Measurements from ENCODE around the gene ANKRD27. TPM values are rescaled to one million over a fixed set of nuclear protein-coding genes. Genes with fewer than 3 reads are reported as not detected.

The ANKRD27 gene
- total RNA-seq, 1 donor, result 31.5 TPM

DNA sequence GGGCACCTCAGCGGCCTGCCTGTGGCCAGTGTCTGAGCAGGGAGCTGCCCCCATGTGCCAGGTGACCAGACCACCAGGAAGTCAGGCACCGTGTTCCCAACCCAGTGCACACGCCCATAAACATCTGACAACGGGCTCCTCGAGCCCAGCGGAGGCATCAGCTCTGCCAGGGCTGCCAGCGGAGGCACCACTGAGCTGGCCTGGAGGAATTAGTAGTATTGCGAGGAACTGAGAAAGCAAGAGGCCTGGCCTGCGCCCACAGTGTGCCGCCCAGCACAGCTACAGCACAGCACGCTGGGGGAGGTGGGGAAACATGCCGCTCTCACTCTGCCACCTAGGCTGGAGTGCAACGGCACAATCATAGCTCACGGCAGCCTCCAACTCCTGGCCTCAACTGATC lies 44.6 kb downstream of the ANKRD27 start:
- no peaks in the 10 kb centered on the region for H3K9me3 ChIP-seq (ENCODE audit: low read depth, low read length)
- DNase-seq (ENCODE audit: insufficient read length, low spot score, missing footprints), result no peak
- no peak overlapping the region for H3K4me3 ChIP-seq (ENCODE audit: insufficient read depth, low read length)
- TF ChIP-seq, protein P1, sequence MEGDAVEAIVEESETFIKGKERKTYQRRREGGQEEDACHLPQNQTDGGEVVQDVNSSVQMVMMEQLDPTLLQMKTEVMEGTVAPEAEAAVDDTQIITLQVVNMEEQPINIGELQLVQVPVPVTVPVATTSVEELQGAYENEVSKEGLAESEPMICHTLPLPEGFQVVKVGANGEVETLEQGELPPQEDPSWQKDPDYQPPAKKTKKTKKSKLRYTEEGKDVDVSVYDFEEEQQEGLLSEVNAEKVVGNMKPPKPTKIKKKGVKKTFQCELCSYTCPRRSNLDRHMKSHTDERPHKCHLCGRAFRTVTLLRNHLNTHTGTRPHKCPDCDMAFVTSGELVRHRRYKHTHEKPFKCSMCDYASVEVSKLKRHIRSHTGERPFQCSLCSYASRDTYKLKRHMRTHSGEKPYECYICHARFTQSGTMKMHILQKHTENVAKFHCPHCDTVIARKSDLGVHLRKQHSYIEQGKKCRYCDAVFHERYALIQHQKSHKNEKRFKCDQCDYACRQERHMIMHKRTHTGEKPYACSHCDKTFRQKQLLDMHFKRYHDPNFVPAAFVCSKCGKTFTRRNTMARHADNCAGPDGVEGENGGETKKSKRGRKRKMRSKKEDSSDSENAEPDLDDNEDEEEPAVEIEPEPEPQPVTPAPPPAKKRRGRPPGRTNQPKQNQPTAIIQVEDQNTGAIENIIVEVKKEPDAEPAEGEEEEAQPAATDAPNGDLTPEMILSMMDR (IDR thresholded peaks at IDR 0.05; ENCODE audit: extremely low read depth, low read depth, low read length), result no peak
- H3K4me2 ChIP-seq (ENCODE audit: insufficient read depth, low read length), result no peak overlapping the region
- H2AFZ ChIP-seq (ENCODE audit: low read length), result no peak overlapping the region
- no peak overlapping the region for H3K27ac ChIP-seq (ENCODE audit: low read depth, low read length)
- H3K4me1 ChIP-seq (ENCODE audit: insufficient read depth, low read length), result no peaks in the 10 kb centered on the region
- H3K27me3 ChIP-seq (ENCODE audit: insufficient read depth, low read length), result no peaks in the 10 kb centered on the region
- peaks cover 33% of the 10 kb centered on the region for H3K36me3 ChIP-seq (ENCODE audit: insufficient read depth, low read length)
- H3K79me2 ChIP-seq (ENCODE audit: insufficient read depth, low read length), result no peaks in the 10 kb centered on the region
- H4K20me1 ChIP-seq (ENCODE audit: insufficient read depth, low read length), result no peaks in the 10 kb centered on the region

DNA sequence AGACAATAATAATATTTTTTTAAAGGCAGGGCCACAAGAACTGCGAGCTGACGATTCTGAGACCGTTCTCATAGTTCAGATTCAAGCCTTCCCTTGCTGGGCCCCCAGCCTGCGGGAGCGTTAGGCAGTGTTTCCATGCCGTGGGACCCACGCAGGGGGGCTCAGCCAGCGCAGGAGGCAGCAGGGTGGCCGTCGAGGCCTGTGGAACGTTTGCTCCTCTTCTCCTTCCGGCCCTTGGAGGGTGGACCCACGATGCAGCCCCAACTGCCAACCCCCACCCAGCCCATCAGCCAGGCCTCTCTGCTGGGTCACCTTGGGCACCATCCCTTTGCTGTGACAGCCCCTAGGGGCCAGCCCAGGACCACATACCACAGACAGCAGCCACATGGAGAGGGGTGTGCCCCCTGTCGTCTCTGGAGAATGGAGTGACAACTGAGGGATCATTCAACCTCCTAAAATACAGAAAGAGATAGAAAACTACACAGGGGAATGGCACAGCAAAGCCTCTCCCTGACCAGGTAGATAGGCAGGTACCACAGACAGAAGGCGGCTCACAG lies 47.2 kb downstream of the ANKRD27 start:
- TF ChIP-seq, protein P1 (IDR thresholded peaks at IDR 0.05; ENCODE audit: extremely low read depth, low read depth, low read length), result no peak
- H2AFZ ChIP-seq (ENCODE audit: low read length), result no peak overlapping the region
- no peaks in the 10 kb centered on the region for H4K20me1 ChIP-seq (ENCODE audit: insufficient read depth, low read length)
- H3K9me3 ChIP-seq (ENCODE audit: low read depth, low read length), result no peaks in the 10 kb centered on the region
- H3K4me3 ChIP-seq (ENCODE audit: insufficient read depth, low read length), result no peak overlapping the region
- no peak overlapping the region for H3K4me2 ChIP-seq (ENCODE audit: insufficient read depth, low read length)
- no peak for DNase-seq (ENCODE audit: insufficient read length, low spot score, missing footprints)
- H3K27me3 ChIP-seq (ENCODE audit: insufficient read depth, low read length), result no peaks in the 10 kb centered on the region
- no peak overlapping the region for H3K27ac ChIP-seq (ENCODE audit: low read depth, low read length)
- no peaks in the 10 kb centered on the region for H3K79me2 ChIP-seq (ENCODE audit: insufficient read depth, low read length)
- peaks cover 42% of the 10 kb centered on the region for H3K36me3 ChIP-seq (ENCODE audit: insufficient read depth, low read length)
- no peaks in the 10 kb centered on the region for H3K4me1 ChIP-seq (ENCODE audit: insufficient read depth, low read length)

DNA sequence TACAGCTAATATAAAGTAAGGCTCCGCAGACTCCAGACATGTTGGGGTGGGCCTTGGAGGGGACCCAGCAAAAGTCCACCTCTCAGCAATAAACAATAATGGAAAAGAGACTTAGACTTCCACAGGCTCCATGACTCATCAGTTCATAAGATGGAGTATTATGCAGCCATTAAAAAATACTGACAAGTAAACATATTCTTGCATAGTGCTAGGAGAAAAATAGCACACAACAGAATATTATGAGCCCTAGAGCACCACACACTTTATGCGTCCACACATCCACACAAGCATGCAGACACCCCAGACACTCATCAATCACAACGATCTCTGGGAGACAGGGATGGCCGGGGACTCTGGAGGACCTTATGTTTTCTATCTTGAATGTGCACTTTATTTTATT lies 48.0 kb downstream of the ANKRD27 start:
- H3K9me3 ChIP-seq (ENCODE audit: low read depth, low read length), result no peaks in the 10 kb centered on the region
- no peaks in the 10 kb centered on the region for H3K4me1 ChIP-seq (ENCODE audit: insufficient read depth, low read length)
- no peaks in the 10 kb centered on the region for H3K27me3 ChIP-seq (ENCODE audit: insufficient read depth, low read length)
- H2AFZ ChIP-seq (ENCODE audit: low read length), result no peak overlapping the region
- H3K27ac ChIP-seq (ENCODE audit: low read depth, low read length), result no peak overlapping the region
- no peak overlapping the region for H3K4me2 ChIP-seq (ENCODE audit: insufficient read depth, low read length)
- peaks cover 46% of the 10 kb centered on the region for H3K36me3 ChIP-seq (ENCODE audit: insufficient read depth, low read length)
- TF ChIP-seq, protein P1 (IDR thresholded peaks at IDR 0.05; ENCODE audit: extremely low read depth, low read depth, low read length), result no peak
- no peaks in the 10 kb centered on the region for H3K79me2 ChIP-seq (ENCODE audit: insufficient read depth, low read length)
- DNase-seq (ENCODE audit: insufficient read length, low spot score, missing footprints), result peak; percentile 46
- H4K20me1 ChIP-seq (ENCODE audit: insufficient read depth, low read length), result no peaks in the 10 kb centered on the region
- H3K4me3 ChIP-seq (ENCODE audit: insufficient read depth, low read length), result no peak overlapping the region

DNA sequence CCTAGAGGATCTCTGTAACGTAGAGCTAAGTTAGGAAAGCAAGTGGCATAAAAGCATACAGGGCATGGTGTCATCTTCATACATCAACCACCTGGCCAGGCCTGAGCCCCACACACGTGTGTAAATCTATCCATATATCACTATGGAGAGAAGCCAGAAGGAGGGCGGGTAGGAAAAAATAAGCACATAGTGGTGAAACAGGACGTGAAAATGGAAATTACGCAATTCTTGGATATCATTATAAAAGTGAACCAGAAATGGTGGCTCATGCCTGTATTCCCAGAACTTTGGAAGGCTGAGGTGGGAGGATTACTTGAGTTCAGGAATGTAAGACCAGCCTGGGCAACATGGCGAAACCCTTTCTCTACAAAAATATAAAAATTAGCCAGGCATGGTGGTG lies 50.6 kb downstream of the ANKRD27 start:
- H3K9me3 ChIP-seq (ENCODE audit: low read depth, low read length), result no peaks in the 10 kb centered on the region
- no peaks in the 10 kb centered on the region for H3K4me1 ChIP-seq (ENCODE audit: insufficient read depth, low read length)
- H3K27me3 ChIP-seq (ENCODE audit: insufficient read depth, low read length), result no peaks in the 10 kb centered on the region
- no peak overlapping the region for H3K27ac ChIP-seq (ENCODE audit: low read depth, low read length)
- peaks cover 40% of the 10 kb centered on the region for H3K36me3 ChIP-seq (ENCODE audit: insufficient read depth, low read length)
- no peak overlapping the region for H2AFZ ChIP-seq (ENCODE audit: low read length)
- no peaks in the 10 kb centered on the region for H3K79me2 ChIP-seq (ENCODE audit: insufficient read depth, low read length)
- TF ChIP-seq, protein P1 (IDR thresholded peaks at IDR 0.05; ENCODE audit: extremely low read depth, low read depth, low read length), result no peak
- H3K4me2 ChIP-seq (ENCODE audit: insufficient read depth, low read length), result no peak overlapping the region
- DNase-seq (ENCODE audit: insufficient read length, low spot score, missing footprints), result no peak
- no peak overlapping the region for H3K4me3 ChIP-seq (ENCODE audit: insufficient read depth, low read length)
- no peaks in the 10 kb centered on the region for H4K20me1 ChIP-seq (ENCODE audit: insufficient read depth, low read length)

Measured in osteoblast (primary cell).